Bronchial epithelial cell (primary cell): ENCODE measurements around the gene GPSM1. TPM values are rescaled to one million over a fixed set of nuclear protein-coding genes. Genes with fewer than 3 reads are reported as not detected.
"Not testable (repeated sequence)": the region's sequence is repeated elsewhere in the genome, so short reads cannot be mapped to it uniquely, and the experiment has no call there.

Experiments
- DNase-seq: peaks from one replicate; pipeline ENCODE4 v3.0.0-alpha.2; 2010; ENCODE audit warnings: low read depth
- FAIRE-seq: peaks from 2 replicates; lab custom pipeline; 2011; peaks lifted over from hg19 to GRCh38; lab: Jason Lieb, UNC
- H3K27me3 ChIP-seq: 2 replicates; pipeline ENCODE4 v1.5.1; 2011; ENCODE audit warnings: low read length; ENCODE audit not compliant: control insufficient read depth, insufficient read depth
- H3K36me3 ChIP-seq: 2 replicates; pipeline ENCODE4 v1.5.1; 2011; ENCODE audit warnings: low read length; ENCODE audit not compliant: control insufficient read depth, insufficient read depth
- H3K4me3 ChIP-seq: 2 replicates; pipeline ENCODE4 v1.5.1; 2011; ENCODE audit warnings: mild to moderate bottlenecking, low read depth, low read length, control low read depth
- CTCF ChIP-seq: IDR thresholded peaks from 2 replicates; pipeline ENCODE4 v1.5.1; 2011; ENCODE audit warnings: mild to moderate bottlenecking, moderate library complexity, low read length, control low read depth, inconsistent platforms; ENCODE audit not compliant: insufficient read depth, severe bottlenecking
- total RNA-seq: library from RNA; depleted of rRNA; stranded (reverse); fragments of >200 nt; gene quantifications from 2 replicates; pipeline ENCODE4 v1.2.1, GENCODE V29; 2014

The GPSM1 gene
- total RNA-seq, 1 donor from 2014 or later = 13.4 TPM

DNA sequence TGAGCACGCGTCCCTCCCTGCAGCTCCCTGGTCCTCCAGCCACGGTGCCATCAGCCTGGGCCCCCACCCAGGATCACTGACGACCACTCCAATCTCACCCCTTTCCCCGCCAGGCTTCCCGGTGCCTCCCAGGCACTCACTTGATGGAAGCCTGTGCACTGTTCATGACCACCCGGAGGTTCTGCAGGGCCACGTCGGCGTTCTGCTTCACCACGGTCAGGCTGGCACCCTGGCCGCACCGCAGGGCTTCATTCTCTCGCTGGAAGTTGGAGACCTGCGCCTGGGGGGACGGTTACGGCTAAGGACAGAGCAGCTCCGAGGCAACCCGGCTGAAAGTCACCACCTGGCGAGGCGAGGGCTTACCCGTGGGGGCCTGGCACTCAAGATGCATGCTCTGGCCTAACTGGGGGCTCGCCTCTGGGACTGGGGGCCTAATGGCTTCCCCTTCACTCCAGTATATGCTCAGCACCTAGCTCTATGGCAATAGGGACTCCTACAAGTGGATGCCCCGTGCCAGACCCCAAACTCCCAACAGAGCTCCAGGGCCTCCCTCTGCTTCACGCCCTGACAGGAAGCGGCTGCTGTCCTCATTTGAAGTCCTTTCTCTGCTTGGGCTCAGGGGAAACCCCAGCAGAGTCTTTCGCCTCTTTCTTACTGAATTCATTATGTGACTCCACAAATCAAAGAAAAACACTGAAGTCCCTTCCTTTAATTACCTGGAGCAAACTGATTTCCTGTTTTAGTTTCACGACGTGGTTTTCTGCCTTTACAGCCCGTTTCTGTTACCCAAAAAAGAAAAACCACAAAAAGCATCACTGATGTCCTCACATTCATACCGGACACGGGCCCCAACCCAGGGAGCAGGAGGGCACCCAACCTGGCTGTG lies 76.8 kb downstream of the GPSM1 start:
- Histone ChIP-seq H3K36me3 (peaks cover 32% of the 10 kb centered on the region), H3K4me3 (no peak overlapping the region), H3K27me3 (no peaks in the 10 kb centered on the region)
- no peak for DNase-seq
- FAIRE-seq = no peak
- TF ChIP-seq CTCF = no peak

DNA sequence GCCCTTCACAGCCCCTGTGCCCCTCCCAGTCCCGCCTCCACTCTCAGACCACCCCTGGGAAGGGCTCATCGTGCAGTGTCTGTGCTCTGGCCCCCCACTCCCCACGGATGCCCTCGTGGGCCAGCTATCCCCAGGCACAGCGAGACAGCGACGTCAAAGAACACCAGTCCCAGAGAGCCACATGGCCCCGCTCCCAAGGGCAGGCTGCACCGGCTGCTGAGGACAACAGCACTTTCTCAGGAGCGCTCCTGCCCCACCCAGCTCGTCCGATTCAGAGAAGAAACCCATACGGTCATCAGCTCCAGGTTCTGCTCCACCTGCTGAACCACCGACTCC lies 77.4 kb downstream of the GPSM1 start:
- DNase-seq (no peak), FAIRE-seq (no peak)
- no peaks in the 10 kb centered on the region for H3K27me3 ChIP-seq
- TF ChIP-seq CTCF = no peak
- peaks cover 32% of the 10 kb centered on the region for H3K36me3 ChIP-seq
- no peak overlapping the region for H3K4me3 ChIP-seq

GRCh38 chr9:136405481-136405880 lies 78.1 kb downstream of the GPSM1 start:
- DNase-seq (no peak), FAIRE-seq (no peak)
- Histone ChIP-seq H3K27me3 (no peaks in the 10 kb centered on the region), H3K36me3 (peaks cover 32% of the 10 kb centered on the region), H3K4me3 (no peak overlapping the region)
- no peak for TF ChIP-seq CTCF

- DNase-seq, H3K27me3 ChIP-seq, H3K4me3 ChIP-seq, FAIRE-seq: not testable (repeated sequence)
- peaks cover 32% of the 10 kb centered on the region for H3K36me3 ChIP-seq
Observed at GRCh38 chr9:136405904-136406303, 78.6 kb downstream of the GPSM1 start.

GRCh38 chr9:136407061-136407460 lies 79.7 kb downstream of the GPSM1 start:
- not testable (repeated sequence) for H3K4me3 ChIP-seq, H3K27me3 ChIP-seq, DNase-seq, FAIRE-seq
- peaks cover 32% of the 10 kb centered on the region for H3K36me3 ChIP-seq

DNA sequence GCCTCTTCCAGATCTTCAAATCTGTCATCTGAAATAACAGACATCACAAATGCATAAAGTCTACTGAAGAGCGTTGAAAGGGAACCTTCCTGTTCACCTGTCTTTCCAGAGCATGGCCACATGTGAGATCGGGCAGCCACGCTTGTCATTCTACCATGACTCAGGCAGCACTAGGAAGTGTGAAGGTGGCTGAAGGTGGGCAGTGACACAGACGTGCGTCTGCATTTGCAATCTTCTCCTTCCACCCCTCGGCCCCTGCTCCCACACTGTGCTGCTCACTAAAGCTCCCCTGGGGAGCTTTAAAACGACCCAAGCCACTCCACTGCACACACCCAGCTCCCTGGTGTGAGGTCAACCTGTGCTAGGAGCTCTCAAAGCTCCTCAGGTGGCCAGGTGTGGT lies 80.6 kb downstream of the GPSM1 start:
- FAIRE-seq (no peak), DNase-seq (no peak)
- H3K36me3 ChIP-seq = peaks cover 32% of the 10 kb centered on the region
- TF ChIP-seq CTCF = no peak
- no peak overlapping the region for H3K4me3 ChIP-seq
- no peaks in the 10 kb centered on the region for H3K27me3 ChIP-seq

Other genes starting within 250 kb of the GPSM1 start
- 7.6 and 14.0 TPM in 2 replicates for gene NACC2, start 232.2 kb upstream of the GPSM1 start, total RNA-seq
- 67.9 and 78.2 TPM in 2 replicates for gene TMEM250, start 208.7 kb upstream of the GPSM1 start, total RNA-seq
- not detected in 2 replicates for gene LHX3, start 122.4 kb upstream of the GPSM1 start, total RNA-seq
- gene QSOX2, start 81.7 kb upstream of the GPSM1 start, total RNA-seq = 10.6 and 12.1 TPM in 2 replicates
- not detected in 2 replicates for gene CCDC187, start 23.4 kb upstream of the GPSM1 start, total RNA-seq
- 14.5 and 17.4 TPM in 2 replicates for gene DNLZ, start 36.2 kb downstream of the GPSM1 start, total RNA-seq
- gene CARD9, start 46.1 kb downstream of the GPSM1 start, total RNA-seq = 0.51 and 0.53 TPM in 2 replicates
- 3.7 and 3.8 TPM in 2 replicates for gene SNAPC4, start 72.6 kb downstream of the GPSM1 start, total RNA-seq
- gene ENTR1, start 83.1 kb downstream of the GPSM1 start, total RNA-seq = 48.9 and 89.0 TPM in 2 replicates
- 39.2 and 43.2 TPM in 2 replicates for gene PMPCA, start 83.1 kb downstream of the GPSM1 start, total RNA-seq
- gene INPP5E, start 112.3 kb downstream of the GPSM1 start, total RNA-seq = 2.4 and 3.1 TPM in 2 replicates
- gene SEC16A, start 155.5 kb downstream of the GPSM1 start, total RNA-seq = 13.7 and 20.5 TPM in 2 replicates
- gene NOTCH1, start 218.5 kb downstream of the GPSM1 start, total RNA-seq = 70.0 and 90.4 TPM in 2 replicates